GM21619 (cell line): Measurements from ENCODE around the gene KCNG2.

Experiments
- ATAC-seq: cut with Tn5 transposase; IDR thresholded peaks from one replicate; pipeline ENCODE4 v1.9.1; 2021; ENCODE audit not compliant: unreplicated experiment

Gene KCNG2

GRCh38 chr18:79937103-79937860 lies 139.5 kb downstream of the KCNG2 start:
- no peak for ATAC-seq

GRCh38 chr18:79938196-79938595 lies 140.5 kb downstream of the KCNG2 start:
- ATAC-seq = no peak

- no peak for ATAC-seq
These were observed 141.4 kb downstream of the KCNG2 start for GRCh38 chr18:79939096-79939495.

- no peak for ATAC-seq
These were observed 142.5 kb downstream of the KCNG2 start for GRCh38 chr18:79940126-79940813.

GRCh38 chr18:79940814-79941472 lies 143.2 kb downstream of the KCNG2 start:
- no peak for ATAC-seq

- ATAC-seq = no peak
These were observed 143.9 kb downstream of the KCNG2 start for GRCh38 chr18:79941473-79942119.

GRCh38 chr18:79942211-79942610 lies 144.5 kb downstream of the KCNG2 start:
- no peak for ATAC-seq

- no peak for ATAC-seq
These were observed 145.3 kb downstream of the KCNG2 start for GRCh38 chr18:79942786-79943607.

GRCh38 chr18:79943608-79944125 lies 145.9 kb downstream of the KCNG2 start:
- ATAC-seq = no peak

- ATAC-seq = peak; percentile 42
These were observed 146.5 kb downstream of the KCNG2 start for GRCh38 chr18:79944126-79944731.

- peak; percentile 1 for ATAC-seq
These were observed 147.0 kb downstream of the KCNG2 start for GRCh38 chr18:79944746-79945117.

- no peak for ATAC-seq
These were observed 147.6 kb downstream of the KCNG2 start for GRCh38 chr18:79945118-79946042.

- no peak for ATAC-seq
These were observed 149.5 kb downstream of the KCNG2 start for GRCh38 chr18:79947054-79947755.

- no peak for ATAC-seq
These were observed 150.3 kb downstream of the KCNG2 start for GRCh38 chr18:79947881-79948610.

- no peak for ATAC-seq
These were observed 151.1 kb downstream of the KCNG2 start for GRCh38 chr18:79948719-79949411.
